ENCODE data around the gene B3GALT6. TPM values are rescaled to one million over a fixed set of nuclear protein-coding genes. Genes with fewer than 3 reads are reported as not detected.

B3GALT6 gene
- total RNA-seq, 1 donor from 2014 or later: 7.0 TPM

Other genes starting within 250 kb of the B3GALT6 start
- gene HES4, start 232.1 kb upstream of the B3GALT6 start, total RNA-seq: 12.5 TPM
- gene ISG15, start 218.7 kb upstream of the B3GALT6 start, total RNA-seq: 13.7 TPM
- gene AGRN, start 212.1 kb upstream of the B3GALT6 start, total RNA-seq: 39.8 TPM
- gene RNF223, start 157.9 kb upstream of the B3GALT6 start, total RNA-seq: 0.69 TPM
- gene C1orf159, start 116.1 kb upstream of the B3GALT6 start, total RNA-seq: 6.9 TPM
- 0.39 TPM for gene TTLL10, start 58.4 kb upstream of the B3GALT6 start, total RNA-seq
- 1.9 TPM for gene TNFRSF18, start 25.6 kb upstream of the B3GALT6 start, total RNA-seq
- 0.39 TPM for gene TNFRSF4, start 18.1 kb upstream of the B3GALT6 start, total RNA-seq
- 40.8 TPM for gene SDF4, start 236 bp upstream of the B3GALT6 start, total RNA-seq
- 2.5 TPM for gene C1QTNF12, start 14.5 kb downstream of the B3GALT6 start, total RNA-seq
- gene UBE2J2, start 41.6 kb downstream of the B3GALT6 start, total RNA-seq: 33.8 TPM
- gene SCNN1D, start 48.2 kb downstream of the B3GALT6 start, total RNA-seq: 1.4 TPM
- gene ACAP3, start 75.7 kb downstream of the B3GALT6 start, total RNA-seq: 34.6 TPM
- 5.7 TPM for gene PUSL1, start 76.4 kb downstream of the B3GALT6 start, total RNA-seq
- gene INTS11, start 92.4 kb downstream of the B3GALT6 start, total RNA-seq: 48.7 TPM
- gene CPTP, start 92.6 kb downstream of the B3GALT6 start, total RNA-seq: 8.7 TPM
- gene TAS1R3, start 99.0 kb downstream of the B3GALT6 start, total RNA-seq: 0.39 TPM
- 33.0 TPM for gene DVL1, start 117.2 kb downstream of the B3GALT6 start, total RNA-seq
- gene MXRA8, start 126.3 kb downstream of the B3GALT6 start, total RNA-seq: 59.7 TPM
- gene AURKAIP1, start 143.0 kb downstream of the B3GALT6 start, total RNA-seq: 35.0 TPM
- gene CCNL2, start 167.1 kb downstream of the B3GALT6 start, total RNA-seq: 178 TPM
- gene MRPL20, start 175.1 kb downstream of the B3GALT6 start, total RNA-seq: 66.5 TPM
- gene ANKRD65, start 189.0 kb downstream of the B3GALT6 start, total RNA-seq: 2.9 TPM
- 8.6 TPM for gene VWA1, start 203.5 kb downstream of the B3GALT6 start, total RNA-seq
- gene ATAD3C, start 217.5 kb downstream of the B3GALT6 start, total RNA-seq: 0.39 TPM
- 16.7 TPM for gene ATAD3B, start 239.5 kb downstream of the B3GALT6 start, total RNA-seq

All from skin of body (tissue), 1 donor.